HEK293 (cell line): ENCODE measurements around the gene IGSF9B.

ENCODE experiments used
- CTCF ChIA-PET: fragments of 350-600 bp; formaldehyde crosslinking; extraction: SDS; loops from one replicate; lab custom pipeline; 2021; ENCODE audit warnings: antibody characterized with exemption; lab: Yijun Ruan, JAX
- POLR2A ChIA-PET: fragments of 300-600 bp; formaldehyde crosslinking; extraction: SDS; loops from one replicate; lab custom pipeline; 2020; ENCODE audit warnings: antibody characterized with exemption, inconsistent platforms; lab: Yijun Ruan, JAX
- H3K27ac ChIP-seq: fragments of 200-500 bp; sonication (Bioruptor generic); 2 replicates; pipeline ENCODE4 v1.5.1; 2014; ENCODE audit warnings: low read depth, low read length, control low read depth, inconsistent platforms; ENCODE audit errors: extremely low read depth
- H3K36me3 ChIP-seq, 2 experiments: fragments of 200-500 bp in 1 of 2; sonication (Bioruptor generic) in 1 of 2; 1 replicate in 1 of 2; 2 replicates in 1 of 2; pipeline ENCODE4 v1.5.1; 2014 to 2017; ENCODE audit warnings: inconsistent platforms in 2 of 2, low read length in 2 of 2; ENCODE audit not compliant: control insufficient read depth in 2 of 2, insufficient read depth in 1 of 2
- H3K4me1 ChIP-seq: fragments of 200-500 bp; sonication (Bioruptor generic); 2 replicates; pipeline ENCODE4 v1.5.1; 2014; ENCODE audit warnings: mild to moderate bottlenecking, low read length, inconsistent platforms; ENCODE audit not compliant: control insufficient read depth, insufficient read depth
- H3K4me3 ChIP-seq: 2 replicates; pipeline ENCODE4 v1.5.1; 2011; ENCODE audit warnings: low read depth, mild to moderate bottlenecking, control low read depth, low read length, moderate library complexity
- H3K9me3 ChIP-seq: fragments of 200-500 bp; sonication (Bioruptor generic); 2 replicates; pipeline ENCODE4 v1.5.1; 2014; ENCODE audit warnings: low read depth, low read length, inconsistent platforms; ENCODE audit not compliant: control insufficient read depth, insufficient read depth
- HOXC10 ChIP-seq: sonication (generic); formaldehyde crosslinking; IDR thresholded peaks from 2 replicates; pipeline ENCODE4 v1.8.1; 2023; ENCODE audit warnings: mild to moderate bottlenecking, missing genetic modification reagents
- KLF1 ChIP-seq: fragments of 450-650 bp; formaldehyde crosslinking; IDR thresholded peaks from 2 replicates; pipeline ENCODE4 v1.5.1; 2016; ENCODE audit warnings: missing biosample characterization, missing genetic modification characterization
- ZBTB1 ChIP-seq: fragments of 450-650 bp; formaldehyde crosslinking; IDR thresholded peaks from 2 replicates; pipeline ENCODE4 v1.5.1; 2016; ENCODE audit warnings: missing biosample characterization, missing genetic modification characterization
- ZBTB7A ChIP-seq: fragments of 450-650 bp; formaldehyde crosslinking; IDR thresholded peaks from 2 replicates; pipeline ENCODE4 v1.5.1; 2016; ENCODE audit warnings: low read depth, missing biosample characterization, missing genetic modification characterization
- ZBTB8A ChIP-seq: fragments of 450-650 bp; formaldehyde crosslinking; IDR thresholded peaks from 2 replicates; pipeline ENCODE4 v1.5.1; 2016; ENCODE audit warnings: missing biosample characterization, missing genetic modification characterization
- ZNF16 ChIP-seq: fragments of 450-650 bp; formaldehyde crosslinking; IDR thresholded peaks from 2 replicates; pipeline ENCODE4 v1.5.1; 2016; ENCODE audit warnings: low read depth, missing biosample characterization, missing genetic modification characterization
- ZNF174 ChIP-seq: fragments of 450-650 bp; formaldehyde crosslinking; IDR thresholded peaks from 2 replicates; pipeline ENCODE4 v1.5.0; 2017; ENCODE audit warnings: missing biosample characterization, mild to moderate bottlenecking, missing genetic modification characterization
- ZNF311 ChIP-seq: fragments of 450-650 bp; formaldehyde crosslinking; IDR thresholded peaks from 2 replicates; pipeline ENCODE4 v1.5.1; 2017; ENCODE audit warnings: missing biosample characterization, missing genetic modification characterization, borderline replicate concordance
- ZNF426 ChIP-seq: fragments of 450-650 bp; formaldehyde crosslinking; IDR thresholded peaks from 2 replicates; pipeline ENCODE4 v1.5.1; 2017; ENCODE audit warnings: missing biosample characterization, missing genetic modification characterization, mild to moderate bottlenecking, inconsistent platforms, moderate library complexity
- ZNF473 ChIP-seq: fragments of 450-650 bp; formaldehyde crosslinking; IDR thresholded peaks from 2 replicates; pipeline ENCODE4 v1.5.1; 2017; ENCODE audit warnings: missing biosample characterization, missing genetic modification characterization
- ZNF558 ChIP-seq: fragments of 450-650 bp; formaldehyde crosslinking; IDR thresholded peaks from 2 replicates; pipeline ENCODE4 v1.5.1; 2016; ENCODE audit warnings: missing biosample characterization, missing genetic modification characterization
- ZNF561 ChIP-seq: fragments of 450-650 bp; IDR thresholded peaks from 2 replicates; pipeline ENCODE4 v1.5.1; 2018; ENCODE audit warnings: missing biosample characterization, missing genetic modification characterization, borderline replicate concordance
- ZNF792 ChIP-seq: fragments of 450-650 bp; formaldehyde crosslinking; IDR thresholded peaks from 2 replicates; pipeline ENCODE4 v1.5.1; 2016; ENCODE audit warnings: missing biosample characterization, missing genetic modification characterization
- ZNF837 ChIP-seq: fragments of 450-650 bp; formaldehyde crosslinking; IDR thresholded peaks from 2 replicates; pipeline ENCODE4 v1.5.1; 2016; ENCODE audit warnings: missing biosample characterization, missing genetic modification characterization
- TF ChIP-seq, protein P1 (sequence below): fragments of 450-650 bp; formaldehyde crosslinking; IDR thresholded peaks from 2 replicates; pipeline ENCODE4 v1.5.1; 2016; ENCODE audit warnings: missing biosample characterization, missing genetic modification characterization
- TF ChIP-seq, protein P2 (sequence below): fragments of 450-650 bp; formaldehyde crosslinking; IDR thresholded peaks from 2 replicates; pipeline ENCODE4 v1.5.1; 2017; ENCODE audit warnings: missing biosample characterization, mild to moderate bottlenecking, missing genetic modification characterization, moderate library complexity
- TF ChIP-seq, protein P3 (sequence below): fragments of 450-650 bp; formaldehyde crosslinking; IDR thresholded peaks from 2 replicates; pipeline ENCODE4 v1.5.1; 2017; ENCODE audit warnings: missing biosample characterization, missing genetic modification characterization

Gene IGSF9B

DNA sequence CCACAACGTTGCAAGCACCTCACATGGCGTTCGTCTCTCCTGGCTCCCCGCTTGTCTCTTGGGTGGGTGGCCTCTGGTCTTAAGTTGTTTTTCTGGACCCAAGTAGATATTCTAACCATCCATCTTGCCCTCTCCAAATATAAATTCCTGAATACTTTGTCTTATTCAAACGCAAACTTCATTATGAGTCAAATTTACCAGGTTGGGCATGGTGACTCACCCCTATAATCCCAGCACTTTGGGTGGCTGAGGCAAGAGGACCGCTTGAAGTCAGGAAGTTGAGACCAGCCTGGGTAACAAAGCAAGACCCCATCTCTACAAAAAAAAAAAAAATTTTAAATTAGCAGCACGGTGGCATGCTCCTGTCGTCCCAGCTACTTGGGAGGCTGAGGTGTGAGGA, 5.1 kb upstream of the IGSF9B start:
- CTCF ChIA-PET: interaction anchor here (0.8 kb wide), 1 partner anchor 68 kb away, joined by 3 read pairs; no protein-coding TSS in a partner anchor
- TF ChIP-seq ZNF558 (no peak), ZNF16 (tag by site-specific recombination) (no peak), ZNF311 (no peak), ZNF174 (tag by site-specific recombination) (no peak), ZNF792 (tag by site-specific recombination) (no peak), ZBTB8A (tag by site-specific recombination) (no peak), ZNF473 (tag by site-specific recombination) (no peak), KLF1 (tag by site-specific recombination) (no peak)
- TF ChIP-seq, protein P1, sequence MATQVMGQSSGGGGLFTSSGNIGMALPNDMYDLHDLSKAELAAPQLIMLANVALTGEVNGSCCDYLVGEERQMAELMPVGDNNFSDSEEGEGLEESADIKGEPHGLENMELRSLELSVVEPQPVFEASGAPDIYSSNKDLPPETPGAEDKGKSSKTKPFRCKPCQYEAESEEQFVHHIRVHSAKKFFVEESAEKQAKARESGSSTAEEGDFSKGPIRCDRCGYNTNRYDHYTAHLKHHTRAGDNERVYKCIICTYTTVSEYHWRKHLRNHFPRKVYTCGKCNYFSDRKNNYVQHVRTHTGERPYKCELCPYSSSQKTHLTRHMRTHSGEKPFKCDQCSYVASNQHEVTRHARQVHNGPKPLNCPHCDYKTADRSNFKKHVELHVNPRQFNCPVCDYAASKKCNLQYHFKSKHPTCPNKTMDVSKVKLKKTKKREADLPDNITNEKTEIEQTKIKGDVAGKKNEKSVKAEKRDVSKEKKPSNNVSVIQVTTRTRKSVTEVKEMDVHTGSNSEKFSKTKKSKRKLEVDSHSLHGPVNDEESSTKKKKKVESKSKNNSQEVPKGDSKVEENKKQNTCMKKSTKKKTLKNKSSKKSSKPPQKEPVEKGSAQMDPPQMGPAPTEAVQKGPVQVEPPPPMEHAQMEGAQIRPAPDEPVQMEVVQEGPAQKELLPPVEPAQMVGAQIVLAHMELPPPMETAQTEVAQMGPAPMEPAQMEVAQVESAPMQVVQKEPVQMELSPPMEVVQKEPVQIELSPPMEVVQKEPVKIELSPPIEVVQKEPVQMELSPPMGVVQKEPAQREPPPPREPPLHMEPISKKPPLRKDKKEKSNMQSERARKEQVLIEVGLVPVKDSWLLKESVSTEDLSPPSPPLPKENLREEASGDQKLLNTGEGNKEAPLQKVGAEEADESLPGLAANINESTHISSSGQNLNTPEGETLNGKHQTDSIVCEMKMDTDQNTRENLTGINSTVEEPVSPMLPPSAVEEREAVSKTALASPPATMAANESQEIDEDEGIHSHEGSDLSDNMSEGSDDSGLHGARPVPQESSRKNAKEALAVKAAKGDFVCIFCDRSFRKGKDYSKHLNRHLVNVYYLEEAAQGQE (tag by site-specific recombination): no peak
- TF ChIP-seq, protein P2, sequence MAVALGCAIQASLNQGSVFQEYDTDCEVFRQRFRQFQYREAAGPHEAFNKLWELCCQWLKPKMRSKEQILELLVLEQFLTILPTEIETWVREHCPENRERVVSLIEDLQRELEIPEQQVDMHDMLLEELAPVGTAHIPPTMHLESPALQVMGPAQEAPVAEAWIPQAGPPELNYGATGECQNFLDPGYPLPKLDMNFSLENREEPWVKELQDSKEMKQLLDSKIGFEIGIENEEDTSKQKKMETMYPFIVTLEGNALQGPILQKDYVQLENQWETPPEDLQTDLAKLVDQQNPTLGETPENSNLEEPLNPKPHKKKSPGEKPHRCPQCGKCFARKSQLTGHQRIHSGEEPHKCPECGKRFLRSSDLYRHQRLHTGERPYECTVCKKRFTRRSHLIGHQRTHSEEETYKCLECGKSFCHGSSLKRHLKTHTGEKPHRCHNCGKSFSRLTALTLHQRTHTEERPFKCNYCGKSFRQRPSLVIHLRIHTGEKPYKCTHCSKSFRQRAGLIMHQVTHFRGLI (tag by site-specific recombination): no peak
- Histone ChIP-seq H3K4me3 (no peak overlapping the region), H3K27ac (no peak overlapping the region), H3K9me3 (no peaks in the 10 kb centered on the region), H3K4me1 (no peaks in the 10 kb centered on the region), H3K36me3 (no peaks in the 10 kb centered on the region)
- POLR2A ChIA-PET: no interaction called here

DNA sequence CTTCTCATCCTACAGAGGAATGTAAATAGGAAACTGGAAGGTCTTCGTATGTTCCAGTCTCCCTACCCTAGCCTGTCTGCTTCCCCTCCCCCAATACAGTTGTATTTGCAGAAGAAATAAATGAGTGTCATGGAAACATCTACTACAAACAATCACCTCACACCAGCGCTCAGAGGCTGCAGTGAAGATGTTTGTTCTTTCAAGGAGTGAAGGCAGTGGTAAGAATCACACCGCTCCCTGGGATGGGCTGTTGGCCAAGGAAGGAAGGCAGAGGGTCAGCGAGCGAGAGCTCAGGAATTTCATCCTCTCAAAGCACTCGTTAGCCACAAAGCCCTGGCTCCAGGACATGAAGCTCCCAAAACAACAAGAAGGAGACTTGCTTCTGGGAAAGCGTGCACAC, 1.1 kb upstream of the IGSF9B start:
- no peaks in the 10 kb centered on the region for H3K4me1 ChIP-seq
- CTCF ChIA-PET: interaction anchor here (0.6 to 1.3 kb wide), 4 partner anchors 9 to 30 kb away, joined by 3 to 4 read pairs (median 3); no protein-coding TSS in a partner anchor
- no peaks in the 10 kb centered on the region for H3K9me3 ChIP-seq
- H3K4me3 ChIP-seq: no peak overlapping the region
- no peak overlapping the region for H3K27ac ChIP-seq
- H3K36me3 ChIP-seq: no peaks in the 10 kb centered on the region
- TF ChIP-seq ZNF561 (tag by site-specific recombination): no peak
- TF ChIP-seq ZNF837 (tag by site-specific recombination): no peak
- no peak for TF ChIP-seq ZBTB8A (tag by site-specific recombination)
- no peak for TF ChIP-seq ZBTB1 (tag by site-specific recombination)
- no peak for TF ChIP-seq HOXC10 (CRISPR knock-in tag)
- TF ChIP-seq ZBTB7A (tag by site-specific recombination): no peak
- no peak for TF ChIP-seq ZNF426 (tag by site-specific recombination)
- TF ChIP-seq, protein P3, sequence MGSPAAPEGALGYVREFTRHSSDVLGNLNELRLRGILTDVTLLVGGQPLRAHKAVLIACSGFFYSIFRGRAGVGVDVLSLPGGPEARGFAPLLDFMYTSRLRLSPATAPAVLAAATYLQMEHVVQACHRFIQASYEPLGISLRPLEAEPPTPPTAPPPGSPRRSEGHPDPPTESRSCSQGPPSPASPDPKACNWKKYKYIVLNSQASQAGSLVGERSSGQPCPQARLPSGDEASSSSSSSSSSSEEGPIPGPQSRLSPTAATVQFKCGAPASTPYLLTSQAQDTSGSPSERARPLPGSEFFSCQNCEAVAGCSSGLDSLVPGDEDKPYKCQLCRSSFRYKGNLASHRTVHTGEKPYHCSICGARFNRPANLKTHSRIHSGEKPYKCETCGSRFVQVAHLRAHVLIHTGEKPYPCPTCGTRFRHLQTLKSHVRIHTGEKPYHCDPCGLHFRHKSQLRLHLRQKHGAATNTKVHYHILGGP (tag by site-specific recombination): no peak
- TF ChIP-seq, all 188 proteins: peak for 0
- POLR2A ChIA-PET: interaction anchor here (1.1 kb wide), 1 partner anchor 76 kb away, joined by 3 read pairs; no protein-coding TSS in a partner anchor
